Uterus (tissue), 4 donors: ENCODE results near the gene VPS18. TPM values are rescaled to one million over a fixed set of nuclear protein-coding genes. Genes with fewer than 3 reads are reported as not detected.

ENCODE experiments used
- DNase-seq, 2 donors: peaks; one replicate each; pipeline ENCODE4 v3.0.0-alpha.2; 2019 to 2020
- H3K27ac ChIP-seq, 2 donors: fragments of 200-600 bp; sonication (generic); 1 replicate in 1 of 2; 2 replicates in 1 of 2; pipeline ENCODE4 v1.5.1; 2016 to 2018
- H3K27me3 ChIP-seq, 2 donors: fragments of 200-600 bp; sonication (generic); one replicate each; pipeline ENCODE4 v1.5.1; 2018 to 2019; ENCODE audit warnings: control low read depth in 1 of 2
- H3K36me3 ChIP-seq, 2 donors: fragments of 200-600 bp; sonication (generic); one replicate each; pipeline ENCODE4 v1.5.1; 2019; ENCODE audit warnings: control low read depth in 1 of 2
- H3K4me1 ChIP-seq, 2 donors: fragments of 200-600 bp; sonication (generic); one replicate each; pipeline ENCODE4 v1.5.1; 2018 to 2019; ENCODE audit warnings: control low read depth in 1 of 2
- H3K4me3 ChIP-seq, 2 donors: fragments of 200-600 bp; sonication (generic); 1 replicate in 1 of 2; 2 replicates in 1 of 2; pipeline ENCODE4 v1.5.1; 2018 to 2019; ENCODE audit warnings: mild to moderate bottlenecking in 1 of 2
- H3K9me3 ChIP-seq, 2 donors: fragments of 200-600 bp; sonication (generic); one replicate each; pipeline ENCODE4 v1.5.1; 2019; ENCODE audit warnings: control low read depth in 1 of 2
- CTCF ChIP-seq, 4 experiments: fragments of 200-600 bp in 2 of 4; fragments of 450-650 bp in 2 of 4; sonication (generic) in 2 of 4; IDR thresholded peaks; one replicate each; pipeline ENCODE4 v1.5.1; 2016 to 2019; ENCODE audit warnings: antibody characterized with exemption in 4 of 4, mild to moderate bottlenecking in 2 of 4, moderate library complexity in 1 of 4
- POLR2A ChIP-seq, 2 donors: fragments of 450-650 bp; IDR thresholded peaks; one replicate each; pipeline ENCODE4 v1.6.1; 2016; ENCODE audit warnings: antibody characterized with exemption in 2 of 2, mild to moderate bottlenecking in 1 of 2, moderate library complexity in 1 of 2
- intact Hi-C: fragments of 100-400 bp; cut with DNase I; formaldehyde crosslinking; loops from one replicate; pipeline ENCODE4 v1.15.1; 2023; ENCODE audit warnings: low total_unique reads
- total RNA-seq, 4 donors: library from RNA; depleted of rRNA in 3 of 4; stranded (reverse); fragments of >200 nt in 3 of 4; gene quantifications; one replicate each; pipeline versions ENCODE4 v1.1.0 to v1.2.4, GENCODE V29; 2014 to 2023
- donor health status: DM: yes; HTN: yes; CAD: no.

The VPS18 gene
- total RNA-seq, 4 donors from 2014 or later, result 3.8 to 33.3 (median 17.3) TPM

- H3K27me3 ChIP-seq, result no peaks in the 10 kb centered on the region
- H3K9me3 ChIP-seq, result no peaks in the 10 kb centered on the region
- intact Hi-C loops, result no loop called here
- H3K4me1 ChIP-seq, result no peaks in the 10 kb centered on the region
- H3K27ac ChIP-seq, result no peak overlapping the region
- H3K36me3 ChIP-seq, result no peaks in the 10 kb centered on the region
- H3K4me3 ChIP-seq, result no peak overlapping the region
- no peak for TF ChIP-seq CTCF (IDR thresholded peaks at IDR 0.05)
- no peak for TF ChIP-seq POLR2A (IDR thresholded peaks at IDR 0.05)
- DNase-seq, result no peak
These were observed 49.6 kb downstream of the VPS18 start for GRCh38 chr15:40943764-40944365.

GRCh38 chr15:40944510-40945296 lies 50.5 kb downstream of the VPS18 start:
- Histone ChIP-seq H3K4me1 (no peaks in the 10 kb centered on the region), H3K27me3 (no peaks in the 10 kb centered on the region), H3K36me3 (no peaks in the 10 kb centered on the region), H3K9me3 (no peaks in the 10 kb centered on the region), H3K4me3 (no peak overlapping the region), H3K27ac (no peak overlapping the region)
- TF ChIP-seq POLR2A (IDR thresholded peaks at IDR 0.05), result no peak
- TF ChIP-seq CTCF (IDR thresholded peaks at IDR 0.05), result no peak
- DNase-seq, result no peak
- intact Hi-C loops, result no loop called here

- intact Hi-C loops, result no loop called here
- H3K4me1 ChIP-seq, result peaks cover 0 to 4% of the 10 kb centered on the region in 2 donors
- H3K27me3 ChIP-seq, result no peaks in the 10 kb centered on the region
- no peak overlapping the region for H3K27ac ChIP-seq
- no peak for DNase-seq
- no peaks in the 10 kb centered on the region for H3K9me3 ChIP-seq
- no peak overlapping the region for H3K4me3 ChIP-seq
- H3K36me3 ChIP-seq, result no peaks in the 10 kb centered on the region
- TF ChIP-seq CTCF (IDR thresholded peaks at IDR 0.05), result no peak
- TF ChIP-seq POLR2A (IDR thresholded peaks at IDR 0.05), result no peak
These were observed 54.6 kb downstream of the VPS18 start for GRCh38 chr15:40948706-40949473.

- Histone ChIP-seq H3K27ac (no peak overlapping the region), H3K27me3 (no peaks in the 10 kb centered on the region), H3K9me3 (no peaks in the 10 kb centered on the region), H3K4me1 (peaks cover 0 to 4% of the 10 kb centered on the region in 2 donors), H3K36me3 (no peaks in the 10 kb centered on the region), H3K4me3 (no peak overlapping the region)
- no peak for DNase-seq
- no peak for TF ChIP-seq POLR2A (IDR thresholded peaks at IDR 0.05)
- no peak for TF ChIP-seq CTCF (IDR thresholded peaks at IDR 0.05)
- intact Hi-C loops, result no loop called here
These were observed 55.5 kb downstream of the VPS18 start for GRCh38 chr15:40949756-40950207.
